DMS153 treated with DMSO at 0.1 percent for 48 hours (cell line): ENCODE data around the gene PTPRD.

ENCODE experiments used
- DNase-seq: peaks from one replicate; lab custom pipeline; 2025; ENCODE audit not compliant: unreplicated experiment; lab: John Stamatoyannopoulos, UW

The PTPRD gene

GRCh38 chr9:8857068-8857925 lies 1755.5 kb downstream of the PTPRD start:
- DNase-seq: no peak

DNA sequence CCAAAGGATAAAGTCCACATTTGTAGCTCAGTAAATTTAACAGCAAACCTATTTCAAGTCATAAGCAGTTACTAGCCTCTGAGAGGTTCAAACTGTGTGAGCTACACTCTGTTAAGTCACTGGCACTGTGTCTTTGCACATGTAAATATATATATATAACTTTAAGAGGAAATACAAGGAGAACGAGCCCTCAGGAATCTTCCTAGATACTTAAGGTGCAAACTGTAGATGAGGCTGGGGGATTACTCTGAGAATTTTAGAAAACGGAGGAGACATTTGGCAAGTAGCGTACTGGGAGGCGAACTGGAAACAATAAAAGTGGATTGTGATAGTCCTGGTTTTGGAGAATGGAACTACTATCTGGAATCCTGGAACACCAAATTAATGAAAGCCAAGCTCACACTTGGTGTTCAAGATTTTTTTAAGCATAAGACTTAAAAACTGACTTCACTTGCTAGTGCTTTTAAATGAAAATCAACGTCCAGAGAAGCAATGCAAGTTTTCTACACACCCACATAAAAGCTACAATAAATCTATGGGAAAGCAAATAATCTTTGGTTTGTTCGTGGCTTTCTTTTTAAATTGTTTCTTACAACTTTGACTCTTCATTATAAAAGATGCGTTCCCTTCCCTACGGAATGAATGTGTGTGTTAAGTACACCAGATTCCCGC lies 1756.3 kb downstream of the PTPRD start:
- DNase-seq: peak; percentile 22

- DNase-seq: peak; percentile 13
These were observed 1757.8 kb downstream of the PTPRD start for GRCh38 chr9:8855046-8855445.

GRCh38 chr9:8852301-8852864 lies 1760.4 kb downstream of the PTPRD start:
- no peak for DNase-seq

- no peak for DNase-seq
These were observed 1761.9 kb downstream of the PTPRD start for GRCh38 chr9:8850914-8851313.

DNA sequence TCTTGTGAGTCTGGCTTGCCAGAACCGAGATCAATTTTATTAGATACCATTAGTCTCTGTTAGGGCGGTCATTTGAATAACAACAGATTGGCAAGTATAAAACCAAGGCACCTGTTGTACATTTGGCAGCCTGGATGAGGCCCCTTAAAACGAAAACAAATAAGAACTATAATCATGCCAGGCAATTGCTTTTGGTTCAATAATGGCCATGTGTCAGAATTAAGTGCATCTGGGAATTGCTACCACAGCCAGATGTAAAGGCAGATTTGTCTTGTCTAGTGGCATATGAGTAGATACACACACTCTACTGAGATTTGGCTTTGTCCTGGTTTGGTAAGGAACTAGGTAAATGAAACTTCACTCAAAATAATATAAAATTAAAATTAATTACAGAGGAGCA lies 1767.0 kb downstream of the PTPRD start:
- no peak for DNase-seq

GRCh38 chr9:8845376-8845775 lies 1767.4 kb downstream of the PTPRD start:
- DNase-seq: no peak

DNA sequence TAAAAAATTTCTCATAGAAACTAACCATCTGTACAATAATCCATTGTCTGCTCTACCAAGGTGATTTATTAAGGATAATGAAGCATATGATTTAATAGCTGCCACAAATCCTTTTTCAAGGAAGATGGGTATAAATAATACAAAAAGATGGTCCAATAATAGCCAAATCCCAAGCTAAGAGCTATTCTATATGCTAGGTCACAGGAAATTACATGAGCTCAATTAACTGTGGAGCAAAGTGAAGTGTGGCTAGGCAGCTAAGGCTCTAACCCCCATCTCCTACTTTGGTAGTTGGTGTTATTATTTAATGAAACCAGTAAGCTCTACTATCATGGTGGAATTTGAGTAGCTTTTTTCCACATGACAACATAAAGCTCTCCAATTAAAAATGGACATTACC lies 1768.3 kb downstream of the PTPRD start:
- DNase-seq: no peak

GRCh38 chr9:8842402-8843193 lies 1770.2 kb downstream of the PTPRD start:
- no peak for DNase-seq

DNA sequence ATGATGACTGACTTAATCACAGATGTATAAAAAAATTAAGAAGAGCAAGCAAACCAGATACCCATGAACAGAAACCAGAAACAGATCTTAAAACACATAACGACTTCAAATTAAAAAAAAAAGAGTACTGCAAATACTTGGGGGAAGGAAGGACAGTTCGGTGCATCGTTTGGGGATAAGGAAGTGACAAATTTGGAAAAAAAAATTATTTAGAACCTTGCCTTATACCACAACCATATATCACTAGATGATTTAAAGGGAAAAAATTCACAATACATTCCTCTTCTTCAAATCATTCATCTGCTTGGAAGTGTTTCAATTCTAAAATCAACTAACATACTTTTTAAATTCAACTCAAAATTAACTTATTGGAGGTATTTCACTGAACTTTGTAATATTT lies 1774.7 kb downstream of the PTPRD start:
- DNase-seq: no peak

DNA sequence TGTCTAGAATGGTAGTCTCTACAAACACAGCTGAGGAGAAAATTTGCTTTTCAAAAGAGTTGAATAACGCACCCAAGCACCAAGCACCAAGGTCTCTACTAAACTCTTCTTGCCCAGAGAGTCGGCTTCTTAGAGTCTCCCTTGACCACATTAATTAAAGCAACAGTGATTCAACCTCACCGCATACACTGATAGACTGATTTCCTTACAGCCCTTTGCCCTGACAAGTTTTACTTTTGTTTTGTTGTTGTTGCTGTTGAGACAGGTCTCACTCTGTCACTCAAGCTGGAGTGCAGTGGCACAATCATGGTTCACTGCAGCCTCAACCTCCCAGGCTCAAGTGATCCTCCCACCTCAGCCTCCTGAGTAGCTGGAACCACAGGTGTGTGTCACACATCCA lies 1777.5 kb downstream of the PTPRD start:
- DNase-seq: no peak

- no peak for DNase-seq
These were observed 1779.8 kb downstream of the PTPRD start for GRCh38 chr9:8832955-8833354.

- DNase-seq: no peak
These were observed 1780.4 kb downstream of the PTPRD start for GRCh38 chr9:8832386-8832785.

DNA sequence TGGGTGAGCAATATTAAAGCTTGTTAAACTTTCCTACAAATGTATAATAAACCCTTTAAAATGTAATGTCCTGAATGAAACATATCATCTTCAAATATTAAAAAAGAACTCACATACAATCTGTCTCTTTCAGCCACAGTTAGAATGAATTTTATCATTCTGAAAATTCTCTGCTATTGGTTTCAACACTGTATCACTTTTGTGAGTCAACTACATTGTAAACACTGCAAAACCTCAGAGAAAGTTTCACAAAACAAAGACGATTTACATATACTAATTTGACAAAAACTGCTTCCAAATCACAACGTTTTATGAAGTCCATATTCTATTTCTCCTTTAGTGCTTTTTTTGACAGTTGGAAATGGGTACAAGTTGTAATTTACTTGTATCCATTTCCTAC lies 1781.2 kb downstream of the PTPRD start:
- no peak for DNase-seq

DNA sequence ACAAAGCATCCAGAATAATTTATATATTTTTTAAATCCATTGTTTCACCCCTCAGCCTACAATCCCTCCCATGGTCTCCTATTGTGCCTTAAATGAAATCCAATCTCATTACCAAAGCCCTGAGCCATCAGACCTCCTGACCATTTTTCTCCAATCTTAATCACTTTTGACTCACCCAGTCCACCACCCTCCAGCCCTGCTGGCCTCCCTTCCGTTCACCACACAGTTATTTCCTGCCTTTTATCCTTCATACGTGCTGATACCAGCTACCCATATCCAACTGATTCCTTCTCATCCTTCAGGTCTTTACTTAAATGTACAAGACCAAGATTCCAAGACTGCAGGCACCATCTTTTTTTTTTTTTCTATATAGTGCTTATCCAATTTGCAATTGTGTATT lies 1786.5 kb downstream of the PTPRD start:
- no peak for DNase-seq

- no peak for DNase-seq
These were observed 1787.1 kb downstream of the PTPRD start for GRCh38 chr9:8825585-8826147.

DNA sequence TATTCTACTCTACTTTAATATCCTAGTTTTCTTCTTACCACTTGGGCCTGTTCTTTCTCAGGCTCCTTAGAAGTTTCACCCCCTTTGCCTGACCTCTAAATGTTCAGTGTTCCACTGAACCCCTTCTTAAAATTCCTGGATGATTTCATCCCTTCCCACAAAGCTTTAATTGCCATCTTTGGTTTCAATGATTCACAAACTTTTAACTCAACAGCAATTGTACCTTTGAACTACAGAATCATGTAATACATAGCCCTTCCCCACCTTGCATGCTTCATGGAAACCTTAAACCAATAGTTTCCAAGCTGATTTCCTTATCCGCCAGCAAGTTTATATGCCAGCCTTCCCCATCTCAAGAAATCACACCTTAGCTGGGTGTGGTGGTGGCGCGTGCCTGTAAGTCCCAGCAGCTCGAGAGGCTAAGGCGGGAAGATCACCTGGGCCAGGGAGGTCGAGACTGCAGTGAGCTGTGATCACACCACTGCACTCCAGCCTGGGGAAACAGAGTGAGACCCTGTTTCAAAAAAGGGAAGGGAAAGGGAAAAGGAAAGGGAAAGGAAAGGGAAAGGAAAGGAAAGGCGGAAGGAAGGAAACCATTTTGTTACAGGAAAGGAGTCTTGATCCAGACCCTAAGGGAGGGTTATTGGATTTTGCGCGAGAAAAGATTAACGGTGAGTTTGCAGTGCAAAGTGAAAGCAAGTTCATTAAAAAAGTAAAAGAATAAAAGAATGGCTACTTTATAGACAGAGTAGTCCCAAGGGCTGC lies 1789.5 kb downstream of the PTPRD start:
- no peak for DNase-seq

- DNase-seq: no peak
These were observed 1790.2 kb downstream of the PTPRD start for GRCh38 chr9:8822667-8823025.

DNA sequence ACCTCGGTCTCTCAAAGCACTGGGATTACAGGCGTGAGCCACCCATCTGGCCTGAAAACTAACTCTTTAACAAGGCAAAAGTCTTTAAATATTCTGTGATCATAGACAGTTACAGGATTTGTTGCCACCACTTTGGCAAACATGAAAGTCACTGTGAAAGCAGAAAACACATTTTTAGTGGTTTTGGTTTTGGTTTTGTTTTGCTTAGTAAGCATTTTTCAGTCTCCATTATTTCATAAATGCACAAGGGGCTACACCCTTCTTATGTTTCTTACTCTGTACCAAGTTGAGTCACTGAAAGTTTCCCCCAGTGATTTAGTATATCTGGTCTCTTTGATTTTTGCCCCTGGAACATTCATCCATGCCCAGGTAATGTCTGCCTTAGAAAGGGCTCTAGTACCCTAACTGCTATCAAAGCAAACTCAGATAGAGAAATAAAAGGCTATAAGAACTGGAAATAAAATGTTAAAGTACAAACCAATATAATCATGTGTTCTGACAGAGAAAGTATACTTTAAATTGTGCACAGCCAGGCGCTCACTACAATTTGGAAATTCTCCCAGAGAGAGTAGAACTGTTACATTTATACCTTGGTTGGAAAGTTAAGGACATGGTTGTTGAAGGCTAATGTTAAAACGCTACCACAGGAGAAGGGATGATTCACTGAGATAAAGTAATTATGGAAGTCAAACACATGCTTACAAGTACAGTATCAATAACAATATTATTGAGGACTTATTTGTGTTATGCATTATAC lies 1790.7 kb downstream of the PTPRD start:
- no peak for DNase-seq

- DNase-seq: no peak
These were observed 1795.5 kb downstream of the PTPRD start for GRCh38 chr9:8817335-8817734.
